Measurements from ENCODE around the gene TEKT4.
"Not testable (repeated sequence)": the region's sequence is repeated elsewhere in the genome, so short reads cannot be mapped to it uniquely, and the experiment has no call there.

The TEKT4 gene

GRCh38 chr2:94879982-94880377 lies 8.8 kb downstream of the TEKT4 start:
- no peak for DNase-seq (ENCODE audit: low read depth)
- no peak for TF ChIP-seq CTCF (conservative IDR thresholded peaks at IDR 0.05; ENCODE audit: low read length)
- H3K4me3 ChIP-seq (ENCODE audit: low read length) = no peak overlapping the region

GRCh38 chr2:94880507-94880906 lies 9.3 kb downstream of the TEKT4 start:
- no peak overlapping the region for H3K4me3 ChIP-seq (ENCODE audit: low read length)
- no peak for TF ChIP-seq CTCF (conservative IDR thresholded peaks at IDR 0.05; ENCODE audit: low read length)
- DNase-seq (ENCODE audit: low read depth) = no peak

- TF ChIP-seq CTCF (conservative IDR thresholded peaks at IDR 0.05; ENCODE audit: low read length) = no peak
- H3K4me3 ChIP-seq (ENCODE audit: low read length) = no peak overlapping the region
- DNase-seq (ENCODE audit: low read depth) = no peak
Measured at GRCh38 chr2:94881070-94881469, 9.8 kb downstream of the TEKT4 start.

- TF ChIP-seq CTCF (conservative IDR thresholded peaks at IDR 0.05; ENCODE audit: low read length) = no peak
- DNase-seq (ENCODE audit: low read depth) = no peak
- no peak overlapping the region for H3K4me3 ChIP-seq (ENCODE audit: low read length)
Measured at GRCh38 chr2:94890234-94890633, 19.0 kb downstream of the TEKT4 start.

GRCh38 chr2:94895273-94895672 lies 24.0 kb downstream of the TEKT4 start:
- H3K4me3 ChIP-seq (ENCODE audit: low read length); DNase-seq (ENCODE audit: low read depth): not testable (repeated sequence)

- DNase-seq (ENCODE audit: low read depth); H3K4me3 ChIP-seq (ENCODE audit: low read length): not testable (repeated sequence)
Measured at GRCh38 chr2:94906976-94907375, 35.7 kb downstream of the TEKT4 start.

- no peak for DNase-seq (ENCODE audit: low read depth)
- no peak for TF ChIP-seq CTCF (conservative IDR thresholded peaks at IDR 0.05; ENCODE audit: low read length)
- no peak overlapping the region for H3K4me3 ChIP-seq (ENCODE audit: low read length)
Measured at GRCh38 chr2:94923196-94923595, 52.0 kb downstream of the TEKT4 start.

- H3K4me3 ChIP-seq (ENCODE audit: low read length); DNase-seq (ENCODE audit: low read depth): not testable (repeated sequence)
Measured at GRCh38 chr2:94924999-94925398, 53.8 kb downstream of the TEKT4 start.
